ENCODE results near the gene KRTAP19-8.

The KRTAP19-8 gene

DNA sequence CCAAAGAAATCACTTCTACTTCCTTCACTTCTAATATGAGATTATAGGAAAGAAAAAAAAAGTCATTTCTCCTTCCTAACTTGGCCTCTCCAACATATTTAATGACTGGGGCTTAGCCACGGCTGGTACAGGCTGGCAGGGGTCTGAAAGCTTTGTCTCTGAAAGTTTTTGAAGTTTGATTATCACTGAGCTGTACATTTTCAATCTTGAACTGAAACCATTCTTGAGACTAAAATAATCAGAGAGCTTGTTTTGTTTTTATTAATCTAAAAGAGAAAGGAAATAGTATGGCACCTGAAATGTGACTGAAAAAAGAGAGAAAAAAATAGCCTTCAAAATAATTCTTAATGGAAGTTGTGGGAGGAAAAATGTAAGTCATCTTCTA is 3.8 kb upstream of the KRTAP19-8 start:
- in situ Hi-C loops (cut with MboI; ENCODE audit: low sequenced_read_pairs, unreplicated experiment), result no loop called here
- DNase-seq (ENCODE audit: low spot score), result no peak
- TF ChIP-seq, protein P1, sequence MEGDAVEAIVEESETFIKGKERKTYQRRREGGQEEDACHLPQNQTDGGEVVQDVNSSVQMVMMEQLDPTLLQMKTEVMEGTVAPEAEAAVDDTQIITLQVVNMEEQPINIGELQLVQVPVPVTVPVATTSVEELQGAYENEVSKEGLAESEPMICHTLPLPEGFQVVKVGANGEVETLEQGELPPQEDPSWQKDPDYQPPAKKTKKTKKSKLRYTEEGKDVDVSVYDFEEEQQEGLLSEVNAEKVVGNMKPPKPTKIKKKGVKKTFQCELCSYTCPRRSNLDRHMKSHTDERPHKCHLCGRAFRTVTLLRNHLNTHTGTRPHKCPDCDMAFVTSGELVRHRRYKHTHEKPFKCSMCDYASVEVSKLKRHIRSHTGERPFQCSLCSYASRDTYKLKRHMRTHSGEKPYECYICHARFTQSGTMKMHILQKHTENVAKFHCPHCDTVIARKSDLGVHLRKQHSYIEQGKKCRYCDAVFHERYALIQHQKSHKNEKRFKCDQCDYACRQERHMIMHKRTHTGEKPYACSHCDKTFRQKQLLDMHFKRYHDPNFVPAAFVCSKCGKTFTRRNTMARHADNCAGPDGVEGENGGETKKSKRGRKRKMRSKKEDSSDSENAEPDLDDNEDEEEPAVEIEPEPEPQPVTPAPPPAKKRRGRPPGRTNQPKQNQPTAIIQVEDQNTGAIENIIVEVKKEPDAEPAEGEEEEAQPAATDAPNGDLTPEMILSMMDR (IDR thresholded peaks at IDR 0.05; ENCODE audit: borderline replicate concordance, control extremely low read depth, extremely low read depth, insufficient read depth, missing control alignments), result no peak

DNA sequence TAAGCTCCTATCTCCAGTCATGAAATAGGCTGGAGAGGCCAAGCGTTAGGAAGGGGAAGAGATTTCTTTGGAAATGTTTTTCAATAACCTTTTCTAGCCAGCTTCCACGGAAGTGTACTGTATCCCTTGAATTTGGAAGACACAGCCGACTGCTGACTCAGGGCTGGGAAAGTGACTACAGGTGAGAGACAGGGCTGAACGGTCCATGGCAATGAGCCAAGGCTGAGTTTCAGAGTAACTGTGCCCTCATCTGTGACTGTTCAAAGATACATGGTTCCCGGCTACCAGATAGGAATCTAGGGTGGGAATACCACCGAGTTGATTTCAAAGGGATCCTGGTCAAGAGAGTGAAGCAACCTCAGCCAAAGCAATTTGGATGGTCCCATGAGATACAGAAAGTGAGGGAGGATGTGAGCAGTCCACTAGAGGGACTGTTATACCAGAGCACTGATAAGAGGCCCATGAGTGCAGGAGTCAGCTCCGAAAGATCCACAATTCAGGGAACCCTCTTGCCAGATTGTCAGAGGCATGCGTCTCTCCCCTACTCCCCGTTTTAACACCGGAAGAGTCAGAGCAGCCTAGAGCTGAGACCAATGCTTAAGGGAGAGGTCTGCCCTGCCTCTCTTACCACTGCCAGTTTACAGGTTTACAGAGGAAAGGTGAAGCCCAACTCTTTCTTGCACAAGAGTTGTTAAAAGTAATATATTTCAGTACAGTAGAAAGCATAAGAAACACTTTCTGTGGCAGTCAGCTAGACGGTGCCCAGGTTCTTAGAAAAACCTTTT is 3.2 kb upstream of the KRTAP19-8 start:
- TF ChIP-seq, protein P1 (IDR thresholded peaks at IDR 0.05; ENCODE audit: borderline replicate concordance, control extremely low read depth, extremely low read depth, insufficient read depth, missing control alignments), result no peak
- in situ Hi-C loops (cut with MboI; ENCODE audit: low sequenced_read_pairs, unreplicated experiment), result no loop called here
- DNase-seq (ENCODE audit: low spot score), result no peak

DNA sequence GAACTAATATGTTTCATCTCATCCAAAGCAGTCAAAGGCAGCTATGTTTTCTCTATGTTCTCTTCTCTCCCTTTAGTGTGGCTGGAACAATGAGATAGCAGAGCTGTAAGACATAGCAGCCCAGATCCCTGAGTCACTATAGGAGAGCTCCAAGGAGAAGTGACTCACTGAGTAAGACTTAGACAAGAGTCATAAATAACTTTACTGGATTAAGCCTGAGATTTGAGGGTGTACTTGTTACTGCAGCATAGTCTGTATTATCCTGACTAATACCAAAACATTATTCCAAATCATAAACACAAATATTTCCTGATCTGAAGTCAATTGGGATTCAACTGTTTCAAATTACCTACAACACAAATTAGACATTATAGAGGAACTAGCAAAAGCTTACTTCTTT is 3.9 kb downstream of the KRTAP19-8 start:
- no peak for DNase-seq (ENCODE audit: low spot score)
- in situ Hi-C loops (cut with MboI; ENCODE audit: low sequenced_read_pairs, unreplicated experiment), result no loop called here
- TF ChIP-seq, protein P1 (IDR thresholded peaks at IDR 0.05; ENCODE audit: borderline replicate concordance, control extremely low read depth, extremely low read depth, insufficient read depth, missing control alignments), result no peak

DNA sequence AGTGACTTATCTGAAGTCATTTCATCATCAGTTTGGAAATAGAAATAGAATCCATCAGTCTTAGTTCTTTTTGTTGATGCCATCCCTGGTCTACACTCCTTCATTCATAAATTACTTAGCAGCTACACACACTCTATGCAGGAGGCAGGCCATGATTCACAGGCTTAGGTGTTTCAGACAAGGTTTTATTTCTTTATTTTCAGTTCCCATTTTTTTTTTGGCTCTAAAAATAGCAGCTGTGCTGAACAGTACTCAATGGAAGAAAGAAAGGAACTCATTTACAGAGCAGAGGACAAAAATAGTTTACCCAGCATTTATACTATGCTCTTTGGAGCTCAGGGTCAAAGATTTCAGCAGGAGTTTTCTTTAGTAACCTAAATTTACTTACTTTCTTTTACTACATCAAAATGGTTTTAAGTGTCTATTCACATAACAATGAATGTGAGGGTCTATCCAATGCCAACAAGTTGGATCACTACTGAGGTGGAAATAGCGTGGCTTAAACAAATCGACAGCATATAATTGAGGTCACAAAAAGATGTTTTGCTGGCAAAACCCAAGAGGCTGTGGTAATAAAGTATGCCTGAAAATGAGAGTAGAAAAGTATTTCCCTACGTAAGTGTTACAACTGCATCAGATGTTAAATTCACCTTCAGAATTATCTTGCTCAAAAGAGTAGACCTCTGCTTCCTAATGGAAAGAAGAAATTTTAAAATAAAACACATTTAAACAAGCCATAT is 7.7 kb downstream of the KRTAP19-8 start:
- DNase-seq (ENCODE audit: low spot score), result peak; percentile 6
- in situ Hi-C loops (cut with MboI; ENCODE audit: low sequenced_read_pairs, unreplicated experiment), result no loop called here
- TF ChIP-seq, protein P1 (IDR thresholded peaks at IDR 0.05; ENCODE audit: borderline replicate concordance, control extremely low read depth, extremely low read depth, insufficient read depth, missing control alignments), result no peak

DNA sequence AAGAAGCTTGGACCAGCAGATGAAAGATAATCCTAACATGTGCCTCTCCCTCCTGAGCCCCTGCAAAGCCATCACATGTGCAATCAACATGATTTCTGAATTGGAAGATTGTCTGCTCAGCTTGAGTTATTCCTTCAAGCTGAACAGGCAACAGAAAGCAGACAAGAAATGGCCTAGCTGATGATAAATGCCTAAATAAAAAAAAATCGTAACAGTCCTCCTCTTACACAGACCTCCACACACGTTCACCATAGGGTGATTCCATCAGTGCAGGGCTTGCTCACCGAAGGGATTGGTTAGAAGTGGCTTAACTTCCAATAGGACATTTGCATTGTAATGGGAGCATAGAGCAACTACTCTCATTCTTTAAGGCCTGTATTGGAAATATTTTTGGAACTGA is 14.6 kb downstream of the KRTAP19-8 start:
- no peak for DNase-seq (ENCODE audit: low spot score)
- in situ Hi-C loops (cut with MboI; ENCODE audit: low sequenced_read_pairs, unreplicated experiment), result no loop called here
- TF ChIP-seq, protein P1 (IDR thresholded peaks at IDR 0.05; ENCODE audit: borderline replicate concordance, control extremely low read depth, extremely low read depth, insufficient read depth, missing control alignments), result no peak

DNA sequence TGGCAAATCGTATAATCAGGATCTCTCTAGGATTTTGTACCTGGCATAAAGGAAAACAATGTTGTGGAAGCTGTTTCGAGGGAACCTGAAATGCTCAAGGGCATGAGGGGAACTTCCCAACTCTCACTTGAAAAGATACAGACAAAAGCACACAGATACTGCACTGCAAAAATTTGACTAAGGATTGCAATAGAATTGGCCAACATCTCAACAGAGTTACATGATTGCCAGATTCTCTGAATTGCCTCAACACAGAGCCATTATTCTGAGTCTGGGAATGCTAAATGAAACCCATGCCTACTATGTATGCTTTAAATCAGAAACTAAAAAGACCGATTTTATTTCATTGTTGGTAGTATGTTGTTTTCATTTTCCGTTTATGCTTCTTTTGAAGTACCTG is 16.0 kb downstream of the KRTAP19-8 start:
- TF ChIP-seq, protein P1 (IDR thresholded peaks at IDR 0.05; ENCODE audit: borderline replicate concordance, control extremely low read depth, extremely low read depth, insufficient read depth, missing control alignments), result no peak
- no peak for DNase-seq (ENCODE audit: low spot score)
- in situ Hi-C loops (cut with MboI; ENCODE audit: low sequenced_read_pairs, unreplicated experiment), result no loop called here
